Peyer's patch (tissue), 4 donors: Measurements from ENCODE around the gene GDF7. TPM values are rescaled to one million over a fixed set of nuclear protein-coding genes. Genes with fewer than 3 reads are reported as not detected.
A peak's percentile ranks its signal among the peaks of the same experiment; 100 is the strongest.

Source experiments
- DNase-seq, 3 donors: peaks; one replicate each; pipeline ENCODE4 v3.0.0-alpha.2; 2017 to 2019
- H3K27ac ChIP-seq, 4 donors: fragments of 200-600 bp; sonication (generic); one replicate each; pipeline ENCODE4 v1.5.1; 2016 to 2019
- H3K27me3 ChIP-seq, 2 donors: fragments of 200-600 bp; sonication (generic); one replicate each; pipeline ENCODE4 v1.5.1; 2019
- H3K36me3 ChIP-seq, 3 donors: fragments of 200-600 bp; sonication (generic); one replicate each; pipeline ENCODE4 v1.5.1; 2016 to 2019
- H3K4me1 ChIP-seq, 4 donors: fragments of 200-600 bp; sonication (generic); one replicate each; pipeline ENCODE4 v1.5.1; 2016 to 2019
- H3K4me3 ChIP-seq, 4 donors: fragments of 200-600 bp; sonication (generic); 1 replicate in 3 of 4; 2 replicates in 1 of 4; pipeline ENCODE4 v1.5.1; 2016 to 2019; ENCODE audit warnings: mild to moderate bottlenecking in 1 of 4
- H3K9me3 ChIP-seq, 4 donors: fragments of 200-600 bp; sonication (generic); one replicate each; pipeline ENCODE4 v1.5.1; 2016 to 2019; ENCODE audit warnings: mild to moderate bottlenecking in 1 of 4
- CTCF ChIP-seq, 6 experiments: fragments of 450-650 bp in 4 of 6; fragments of 200-600 bp in 2 of 6; sonication (generic) in 1 of 6; IDR thresholded peaks; one replicate each; pipeline ENCODE4 v1.5.1; 2017 to 2019; ENCODE audit warnings: antibody characterized with exemption in 6 of 6, mild to moderate bottlenecking in 3 of 6, moderate library complexity in 1 of 6
- POLR2A ChIP-seq, 2 donors: fragments of 450-650 bp; IDR thresholded peaks; one replicate each; pipeline ENCODE4 v1.5.1; 2017; ENCODE audit warnings: antibody characterized with exemption in 2 of 2, mild to moderate bottlenecking in 2 of 2, moderate library complexity in 2 of 2
- total RNA-seq, 4 donors: library from RNA; depleted of rRNA; stranded (reverse); fragments of >200 nt; gene quantifications; one replicate each; pipeline ENCODE4 v1.1.0, GENCODE V29; 2016

The GDF7 gene
- total RNA-seq, 4 donors from 2014 or later, result 0.09 to 1.7 (median 0.38) TPM

- TF ChIP-seq CTCF (IDR thresholded peaks at IDR 0.05) (no peak), POLR2A (IDR thresholded peaks at IDR 0.05) (no peak)
- no peak overlapping the region for H3K27ac ChIP-seq
- H3K4me1 ChIP-seq, result peaks cover 4 to 32% (median 10%) of the 10 kb centered on the region in 4 donors
These were observed 19.2 kb upstream of the GDF7 start for GRCh38 chr2:20647738-20648137.

GRCh38 chr2:20648206-20648605, 18.7 kb upstream of the GDF7 start:
- Histone ChIP-seq H3K27ac (no peak overlapping the region), H3K4me1 (peaks cover 4 to 32% (median 10%) of the 10 kb centered on the region in 4 donors), H3K4me3 (no peak overlapping the region), H3K9me3 (no peaks in the 10 kb centered on the region), H3K27me3 (no peaks in the 10 kb centered on the region), H3K36me3 (peaks cover 0 to 13% (median 0%) of the 10 kb centered on the region in 3 donors)
- TF ChIP-seq CTCF (IDR thresholded peaks at IDR 0.05) (no peak), POLR2A (IDR thresholded peaks at IDR 0.05) (no peak)
- no peak for DNase-seq

More at GRCh38 chr2:20647738-20648137, 19.2 kb upstream of the GDF7 start:
- no peaks in the 10 kb centered on the region for H3K9me3 ChIP-seq
- H3K36me3 ChIP-seq, result peaks cover 0 to 13% (median 0%) of the 10 kb centered on the region in 3 donors
- no peaks in the 10 kb centered on the region for H3K27me3 ChIP-seq
- DNase-seq, result no peak
- no peak overlapping the region for H3K4me3 ChIP-seq

GRCh38 chr2:20648831-20649230, 18.1 kb upstream of the GDF7 start:
- Histone ChIP-seq H3K4me1 (peaks cover 4 to 32% (median 10%) of the 10 kb centered on the region in 4 donors), H3K36me3 (peaks cover 0 to 13% (median 0%) of the 10 kb centered on the region in 3 donors), H3K4me3 (no peak overlapping the region), H3K27ac (no peak overlapping the region), H3K9me3 (no peaks in the 10 kb centered on the region), H3K27me3 (no peaks in the 10 kb centered on the region)
- TF ChIP-seq CTCF (IDR thresholded peaks at IDR 0.05) (no peak), POLR2A (IDR thresholded peaks at IDR 0.05) (no peak)
- no peak for DNase-seq

GRCh38 chr2:20649576-20649975, 17.4 kb upstream of the GDF7 start:
- peaks cover 4 to 32% (median 10%) of the 10 kb centered on the region in 4 donors for H3K4me1 ChIP-seq
- peak overlapping the region in 2 of 4 donors; percentile 65 to 95 for H3K4me3 ChIP-seq
- no peak for DNase-seq

GRCh38 chr2:20649976-20650375, 17.0 kb upstream of the GDF7 start:
- TF ChIP-seq POLR2A (IDR thresholded peaks at IDR 0.05), result no peak
- no peak for TF ChIP-seq CTCF (IDR thresholded peaks at IDR 0.05)
- H3K27ac ChIP-seq, result peak overlapping the region; percentile 83 to 97 (median 90)

More at GRCh38 chr2:20649576-20649975, 17.4 kb upstream of the GDF7 start:
- no peaks in the 10 kb centered on the region for H3K27me3 ChIP-seq
- H3K9me3 ChIP-seq, result no peaks in the 10 kb centered on the region
- peaks cover 0 to 10% (median 0%) of the 10 kb centered on the region in 3 donors for H3K36me3 ChIP-seq
- TF ChIP-seq POLR2A (IDR thresholded peaks at IDR 0.05) (no peak), CTCF (IDR thresholded peaks at IDR 0.05) (no peak)
- no peak overlapping the region for H3K27ac ChIP-seq

More at GRCh38 chr2:20649976-20650375, 17.0 kb upstream of the GDF7 start:
- H3K27me3 ChIP-seq, result no peaks in the 10 kb centered on the region
- H3K4me3 ChIP-seq, result peak overlapping the region; percentile 65 to 100 (median 86)
- no peaks in the 10 kb centered on the region for H3K9me3 ChIP-seq
- peaks cover 4 to 32% (median 10%) of the 10 kb centered on the region in 4 donors for H3K4me1 ChIP-seq
- no peak for DNase-seq
- H3K36me3 ChIP-seq, result peaks cover 0 to 6% (median 0%) of the 10 kb centered on the region in 3 donors
